SW480 (cell line): Measurements from ENCODE around the gene OSBPL6.
A peak's percentile ranks its signal among the peaks of the same experiment; 100 is the strongest.

Experiments
- DNase-seq: peaks from one replicate; pipeline ENCODE4 v3.0.0-alpha.2; 2016; ENCODE audit warnings: low spot score

OSBPL6 gene

GRCh38 chr2:178359192-178359912 lies 165.0 kb downstream of the OSBPL6 start:
- DNase-seq = no peak

DNA sequence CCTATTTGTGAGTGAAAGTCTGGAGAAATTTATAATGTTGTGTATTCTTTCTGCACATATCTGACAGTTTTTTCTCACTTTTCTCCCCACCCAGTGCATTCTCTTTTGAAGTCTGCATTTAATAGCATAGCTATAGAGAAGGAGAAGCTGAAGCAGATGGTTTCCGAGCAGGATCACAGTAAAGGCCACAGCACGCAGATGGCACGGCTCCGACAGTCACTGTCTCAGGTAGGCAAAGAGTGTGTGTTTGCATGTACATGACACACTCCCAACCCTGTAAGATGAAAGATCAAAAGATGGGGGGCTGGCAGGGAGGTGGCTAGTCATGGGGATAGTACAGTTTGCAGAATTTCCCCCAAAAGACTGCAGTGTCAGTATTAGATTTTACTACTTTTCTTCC lies 167.3 kb downstream of the OSBPL6 start:
- no peak for DNase-seq

DNA sequence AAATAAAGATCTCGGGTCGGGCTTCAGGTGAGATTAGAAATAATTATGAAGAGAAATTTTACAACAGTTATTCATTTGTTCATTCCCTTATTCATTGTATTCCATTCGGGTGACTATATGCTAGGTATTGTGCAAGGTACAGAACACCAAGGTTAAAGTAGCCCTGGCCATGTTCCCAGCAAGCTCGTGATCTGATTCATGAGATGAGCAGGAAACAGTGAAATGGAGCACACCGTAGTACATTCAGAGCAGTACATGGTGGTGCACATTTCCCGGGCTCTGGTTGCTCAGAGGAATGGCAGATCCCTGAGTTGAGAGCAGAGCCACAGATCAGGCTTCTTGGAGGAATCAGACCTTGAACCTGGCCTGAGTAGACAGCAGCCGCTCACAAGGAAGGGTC lies 168.9 kb downstream of the OSBPL6 start:
- no peak for DNase-seq

DNA sequence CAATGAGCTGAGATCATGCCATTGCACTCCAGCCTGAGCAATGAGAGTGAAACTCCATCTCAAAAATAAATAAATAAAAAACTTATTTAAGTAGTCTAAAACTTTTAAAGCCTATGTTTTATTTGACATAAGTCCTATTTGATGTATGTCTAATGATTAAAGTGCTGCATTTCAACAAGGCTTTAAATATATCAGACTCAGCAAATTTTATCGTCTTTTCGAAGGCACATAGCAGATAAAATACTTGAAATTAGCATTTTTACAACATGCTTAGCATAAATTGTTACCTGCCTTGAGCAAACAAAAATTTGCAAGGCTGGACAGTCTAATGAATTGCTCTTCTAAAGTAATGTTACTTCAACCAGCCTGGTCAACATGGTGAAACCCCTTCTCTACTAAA lies 170.8 kb downstream of the OSBPL6 start:
- DNase-seq = no peak

GRCh38 chr2:178366412-178366811 lies 172.1 kb downstream of the OSBPL6 start:
- no peak for DNase-seq

GRCh38 chr2:178367344-178367743 lies 173.0 kb downstream of the OSBPL6 start:
- no peak for DNase-seq

DNA sequence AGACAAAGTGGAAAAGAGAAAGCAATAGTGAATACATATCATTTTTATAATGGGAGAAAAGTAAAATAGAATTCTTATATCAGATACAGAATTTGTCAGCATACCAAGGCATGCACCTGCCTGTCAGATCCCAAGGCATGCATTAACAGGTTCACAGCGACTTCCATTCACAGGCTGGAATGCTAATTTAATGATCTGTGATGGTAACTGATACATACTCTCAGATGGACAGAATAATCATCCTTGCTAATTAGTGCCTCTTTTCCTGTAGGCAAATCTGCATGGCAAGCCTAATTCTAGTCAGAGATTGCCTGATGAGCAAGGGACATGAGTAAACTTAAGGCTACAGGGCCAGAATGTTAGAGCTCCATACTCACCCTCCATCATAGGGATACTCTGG lies 180.6 kb downstream of the OSBPL6 start:
- no peak for DNase-seq

GRCh38 chr2:178377046-178377445 lies 182.7 kb downstream of the OSBPL6 start:
- DNase-seq = no peak

DNA sequence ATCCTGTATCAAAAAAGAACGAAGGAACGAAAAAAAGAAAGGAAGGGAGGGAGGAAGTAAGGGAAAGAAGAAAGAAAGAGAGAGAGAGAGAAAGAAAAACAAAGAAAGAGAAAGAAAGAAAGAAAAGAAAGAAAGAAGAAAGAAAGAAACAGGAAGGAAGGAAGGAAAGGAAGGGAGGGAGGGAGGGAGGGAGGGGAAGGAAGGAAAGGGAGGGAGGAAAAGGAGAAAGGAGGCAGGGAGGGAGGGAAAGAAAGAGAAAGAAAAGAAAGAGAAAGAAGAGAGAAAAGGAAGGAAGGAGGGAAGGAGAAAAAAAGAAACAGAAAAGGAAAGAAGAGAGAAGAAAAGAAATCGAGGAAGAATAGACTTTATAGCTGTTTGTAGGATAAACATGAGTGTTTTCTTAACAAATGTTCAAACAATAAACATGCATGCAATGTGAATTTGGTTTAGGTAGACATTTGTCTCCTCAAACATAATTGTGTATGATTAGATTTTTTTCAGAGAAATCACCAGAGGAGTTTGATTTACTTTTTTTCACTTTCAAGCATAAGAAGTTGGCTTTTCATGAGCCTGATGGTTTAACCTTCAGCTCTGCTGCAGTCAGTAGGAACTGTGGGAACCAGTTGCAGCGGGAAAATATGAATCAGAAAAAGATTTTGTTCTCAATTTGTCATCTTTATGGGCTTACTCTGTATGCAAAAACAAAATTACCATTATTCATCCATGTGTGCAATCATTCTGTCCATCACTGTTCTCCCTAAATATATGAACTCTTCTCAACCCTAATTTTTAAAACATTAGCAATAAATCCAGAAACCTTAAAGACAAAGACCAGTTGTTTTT lies 185.1 kb downstream of the OSBPL6 start:
- DNase-seq = no peak

DNA sequence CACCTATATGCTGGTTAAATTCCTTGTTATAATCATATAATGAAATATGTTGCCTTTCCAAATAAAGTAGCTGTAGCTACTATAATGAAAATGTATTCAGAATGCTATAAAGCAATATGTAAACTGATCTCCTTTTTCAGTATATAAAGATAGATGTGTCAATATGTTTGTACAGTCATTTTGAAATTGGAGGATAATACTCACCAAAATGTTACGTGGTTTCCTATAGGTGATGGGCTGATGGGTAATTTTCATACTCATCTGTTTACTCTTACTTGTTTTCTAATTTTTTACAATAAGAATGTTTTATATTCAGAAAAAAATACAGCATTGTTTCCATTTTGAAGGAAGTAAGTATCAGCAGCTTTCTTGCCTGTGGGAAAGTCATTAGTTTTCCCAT lies 186.5 kb downstream of the OSBPL6 start:
- no peak for DNase-seq

- no peak for DNase-seq
Measured at GRCh38 chr2:178383718-178384117, 189.4 kb downstream of the OSBPL6 start.

DNA sequence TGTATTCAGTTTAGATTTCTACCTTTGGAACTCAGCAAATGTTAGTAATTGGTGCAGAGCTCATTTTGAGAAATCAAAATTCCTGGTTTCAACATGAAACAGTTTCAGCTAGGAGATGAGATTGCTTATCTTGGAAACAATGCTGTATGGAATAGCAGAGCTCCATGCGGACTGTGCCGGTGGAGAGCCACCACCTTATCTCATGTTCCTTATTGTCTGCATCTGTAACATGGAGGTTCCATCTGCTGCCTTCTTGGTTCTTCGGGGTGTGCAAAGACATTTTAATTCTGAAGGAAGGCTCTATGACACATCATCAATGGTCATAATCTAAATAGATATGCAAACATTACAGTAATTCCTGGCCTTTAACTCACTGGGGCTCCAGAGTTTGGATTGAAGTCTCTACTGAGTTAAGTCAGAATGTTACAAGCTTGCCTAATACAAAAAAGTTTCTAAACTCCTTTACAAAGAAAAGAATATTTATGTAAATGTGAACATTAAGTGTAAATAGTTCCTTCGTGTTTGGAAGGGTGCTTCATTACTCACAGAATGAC lies 191.4 kb downstream of the OSBPL6 start:
- DNase-seq = no peak

DNA sequence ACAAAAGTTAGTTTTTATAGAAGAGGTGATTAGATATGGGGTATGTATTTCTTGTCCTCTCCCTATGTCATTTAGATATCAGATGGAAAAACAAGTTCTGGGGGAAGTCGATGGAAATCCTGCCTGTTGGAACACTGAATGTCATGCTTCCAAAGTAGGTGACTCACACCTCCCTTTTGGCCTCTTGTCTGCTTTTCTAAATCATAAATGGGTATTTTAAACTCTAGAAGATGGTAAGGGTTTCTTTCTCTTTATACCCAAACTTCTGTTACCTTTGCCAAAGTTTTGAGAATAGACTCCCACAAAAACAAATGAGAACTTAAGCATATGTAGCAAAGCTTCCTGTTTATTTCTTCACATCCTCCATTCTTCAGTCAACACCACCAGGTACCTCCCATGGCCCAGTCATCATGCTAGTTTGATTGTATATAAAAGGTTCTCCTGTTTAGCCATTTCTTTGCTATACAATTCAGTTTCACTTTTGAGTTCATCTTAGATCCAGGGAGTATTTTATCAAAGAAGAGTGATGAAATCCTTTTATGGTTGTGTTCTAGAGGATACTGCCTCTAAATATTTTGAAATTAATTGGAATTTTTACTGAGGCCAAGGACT lies 192.8 kb downstream of the OSBPL6 start:
- DNase-seq = no peak

DNA sequence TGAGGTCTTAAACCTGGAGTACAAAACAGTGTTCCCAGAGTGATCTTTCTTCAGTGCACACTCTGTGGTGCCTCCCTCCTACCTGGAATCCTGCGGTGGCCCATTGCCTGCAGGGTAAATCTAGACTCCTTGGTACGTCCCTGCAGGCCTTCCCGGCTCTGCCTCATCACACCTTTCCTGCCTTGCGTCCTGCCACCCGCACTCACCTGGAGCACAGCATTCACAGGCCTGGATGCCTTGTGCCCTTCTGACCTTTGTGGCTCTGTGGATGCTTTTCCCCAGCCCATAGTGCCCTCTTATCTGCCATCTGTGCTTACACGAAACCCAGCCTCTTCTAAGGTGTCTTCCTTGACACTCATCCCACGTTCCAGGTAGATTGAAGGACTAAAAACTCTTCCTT lies 194.0 kb downstream of the OSBPL6 start:
- no peak for DNase-seq

- DNase-seq = no peak
Measured at GRCh38 chr2:178391701-178392100, 197.4 kb downstream of the OSBPL6 start.

DNA sequence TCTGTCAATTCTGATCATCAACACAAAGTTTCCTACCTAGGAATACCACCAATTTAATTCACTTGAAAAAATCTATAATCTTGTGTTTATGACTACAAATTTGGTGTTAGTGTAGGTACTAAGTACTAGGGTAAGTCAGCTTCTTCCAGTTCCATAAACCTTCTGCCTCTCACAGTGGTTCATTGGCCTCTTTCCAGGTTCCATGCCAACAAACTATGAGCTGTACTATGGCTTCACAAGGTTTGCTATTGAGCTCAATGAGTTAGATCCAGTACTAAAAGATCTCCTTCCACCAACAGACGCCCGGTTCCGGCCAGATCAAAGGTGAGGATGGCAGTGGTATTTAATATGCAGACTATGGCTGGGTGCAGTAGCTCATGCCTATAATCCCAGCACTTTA lies 197.9 kb downstream of the OSBPL6 start:
- no peak for DNase-seq

DNA sequence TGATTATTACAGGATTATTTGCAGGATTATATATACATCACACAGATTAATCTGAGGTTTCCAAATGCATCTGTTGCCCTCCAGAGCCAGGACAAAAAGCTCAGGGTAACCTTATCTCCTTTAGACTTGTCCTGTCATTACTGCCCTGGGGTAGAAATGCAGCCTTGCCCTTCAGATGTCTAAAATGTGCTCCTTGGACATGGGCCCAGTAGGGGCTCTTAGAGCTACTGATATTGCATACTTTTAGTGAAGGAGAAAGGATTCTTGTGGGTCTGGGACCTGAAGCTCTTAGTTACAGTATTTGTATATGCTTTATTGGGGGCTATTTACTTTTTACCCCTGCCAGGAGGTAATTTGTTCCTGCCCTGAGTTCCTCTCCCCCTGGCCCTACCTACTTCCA lies 200.5 kb downstream of the OSBPL6 start:
- DNase-seq = no peak

GRCh38 chr2:178395295-178395694 lies 201.0 kb downstream of the OSBPL6 start:
- DNase-seq = no peak

DNA sequence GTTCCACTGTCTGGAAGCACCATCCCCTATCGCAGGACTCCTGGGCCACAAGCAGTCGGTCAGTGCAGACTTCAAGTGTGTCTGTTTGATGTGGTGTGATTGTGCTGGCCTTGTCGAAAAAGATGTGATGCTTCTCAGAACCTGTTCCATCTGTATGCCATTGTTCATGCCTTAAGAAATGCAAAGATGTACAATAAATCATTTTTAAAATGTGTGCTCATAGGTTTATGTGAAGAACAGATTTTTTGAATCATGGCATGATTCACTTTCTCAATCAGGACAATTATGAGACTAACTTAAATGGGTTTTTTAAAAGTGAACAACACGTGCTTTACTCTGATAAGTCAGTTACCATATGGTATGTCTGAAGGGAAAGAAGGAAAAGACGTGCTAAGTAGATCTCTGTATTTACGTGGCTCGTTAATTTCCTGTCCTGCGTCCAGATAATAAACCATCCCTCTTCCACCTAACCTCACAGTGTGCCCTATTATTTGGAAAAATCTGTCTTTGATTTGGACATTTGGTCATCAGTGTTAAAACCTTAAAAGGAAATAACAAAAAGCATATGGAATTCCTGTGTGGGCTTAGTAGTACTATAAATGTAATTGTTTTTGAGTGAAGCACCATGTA lies 201.7 kb downstream of the OSBPL6 start:
- no peak for DNase-seq

GRCh38 chr2:178397002-178397605 lies 202.8 kb downstream of the OSBPL6 start:
- DNase-seq = peak; percentile 43

DNA sequence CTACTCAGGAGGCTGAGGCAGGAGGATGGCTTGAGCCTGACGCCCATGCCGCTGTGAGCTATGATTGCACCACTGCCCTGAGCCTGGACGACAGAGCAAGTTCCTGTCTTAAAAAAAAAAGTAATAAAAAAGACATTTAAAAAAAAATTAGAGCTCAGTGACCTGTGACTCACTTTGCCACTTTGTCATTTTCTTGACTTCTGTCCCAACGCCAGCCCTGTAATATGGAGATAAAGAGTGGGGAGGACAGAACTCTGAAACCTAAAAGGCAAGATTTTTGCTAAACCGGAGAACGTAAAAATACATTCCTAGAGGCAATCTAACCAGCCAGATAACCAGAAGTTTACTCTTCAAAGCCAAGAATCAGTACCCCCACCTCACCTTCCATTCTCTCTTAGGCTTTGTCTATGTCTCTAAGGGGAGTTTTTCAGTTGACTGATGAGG lies 207.7 kb downstream of the OSBPL6 start:
- no peak for DNase-seq
